ENCODE data around the gene CYBC1.

Gene CYBC1

DNA sequence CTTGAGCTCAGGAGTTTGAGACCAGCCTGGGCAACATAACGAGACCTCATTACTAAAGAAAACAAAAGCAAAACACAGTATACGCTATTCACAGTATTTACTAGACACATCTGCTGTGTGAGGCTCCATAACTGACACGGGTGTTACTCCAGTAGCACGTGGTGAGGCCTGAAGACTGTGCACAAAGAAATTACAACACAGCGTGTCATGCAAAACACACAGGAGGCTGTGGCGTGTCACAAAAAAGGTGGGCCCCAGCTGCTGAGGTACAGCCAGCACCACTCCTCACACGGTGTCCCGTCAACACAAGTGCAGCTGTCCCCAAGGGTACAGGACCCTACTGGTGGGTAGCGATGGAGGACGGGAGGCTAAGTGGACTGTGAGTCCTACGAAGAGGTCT lies 2.7 kb downstream of the CYBC1 start:
- DNase-seq (ENCODE audit: low spot score), result no peak

DNA sequence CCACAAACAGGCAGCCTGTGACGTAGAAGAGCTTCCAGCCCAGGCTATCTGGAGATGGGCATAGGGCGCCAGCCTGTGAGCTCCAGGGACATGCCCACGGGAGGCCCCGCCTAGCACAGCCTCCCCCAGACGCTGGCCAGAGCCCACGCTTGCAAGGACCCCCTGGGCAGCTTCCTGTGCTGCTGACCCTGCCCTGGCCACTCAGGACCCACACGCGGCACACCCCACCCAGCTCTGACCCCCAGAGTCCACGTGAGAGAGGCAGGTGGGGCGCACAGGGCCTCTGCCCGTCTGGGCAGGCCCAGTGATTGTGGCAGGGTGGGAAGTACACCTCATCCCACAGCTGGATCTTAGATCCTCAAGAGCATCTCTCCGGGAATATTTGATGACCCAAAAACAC lies 3.9 kb downstream of the CYBC1 start:
- DNase-seq (ENCODE audit: low spot score), result no peak

- no peak for DNase-seq (ENCODE audit: low spot score)
These were observed 4.4 kb downstream of the CYBC1 start for GRCh38 chr17:82446124-82446523.

- DNase-seq (ENCODE audit: low spot score), result no peak
These were observed 5.0 kb downstream of the CYBC1 start for GRCh38 chr17:82445542-82445941.

GRCh38 chr17:82444941-82445521 lies 5.5 kb downstream of the CYBC1 start:
- DNase-seq (ENCODE audit: low spot score), result no peak

- DNase-seq (ENCODE audit: low spot score), result no peak
These were observed 6.2 kb downstream of the CYBC1 start for GRCh38 chr17:82444284-82444893.

DNA sequence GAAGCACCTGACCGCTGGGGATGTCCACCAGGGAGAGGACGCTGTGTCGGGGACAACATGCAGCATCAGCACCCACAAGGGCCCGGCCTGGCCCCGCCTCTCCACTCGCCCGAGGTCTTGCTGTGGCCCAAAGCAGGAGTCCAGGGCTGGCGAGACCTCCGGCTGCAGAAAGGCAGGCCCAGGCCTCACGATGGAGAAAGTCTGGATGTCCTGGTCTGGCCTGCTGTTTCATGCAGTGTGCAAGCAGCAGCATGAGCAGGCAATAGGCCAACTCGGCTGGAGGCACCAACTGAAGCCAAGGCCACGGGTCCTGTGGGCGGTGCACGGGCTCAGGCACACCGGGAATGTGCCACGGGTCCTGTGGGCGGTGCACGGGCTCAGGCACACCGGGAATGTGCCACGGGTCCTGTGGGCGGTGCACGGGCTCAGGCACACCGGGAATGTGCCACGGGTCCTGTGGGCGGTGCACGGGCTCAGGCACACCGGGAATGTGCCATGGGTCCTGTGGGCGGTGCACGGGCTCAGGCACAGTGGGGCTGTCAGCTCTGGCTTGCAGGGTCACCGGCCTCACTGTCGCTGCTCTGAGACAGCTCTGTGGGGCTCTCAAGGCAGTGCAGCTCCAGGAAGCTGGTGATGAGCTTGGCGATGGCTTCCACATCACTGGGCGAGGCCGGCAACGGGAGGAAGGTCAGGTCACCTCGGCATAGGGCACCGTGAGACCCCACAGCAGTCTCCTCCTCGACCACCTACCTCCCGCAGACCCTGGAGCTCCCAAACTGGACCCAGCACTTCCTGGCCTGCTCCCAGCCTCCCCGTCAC lies 6.9 kb downstream of the CYBC1 start:
- no peak for DNase-seq (ENCODE audit: low spot score)

- DNase-seq (ENCODE audit: low spot score), result no peak
These were observed 7.7 kb downstream of the CYBC1 start for GRCh38 chr17:82442643-82443464.

DNA sequence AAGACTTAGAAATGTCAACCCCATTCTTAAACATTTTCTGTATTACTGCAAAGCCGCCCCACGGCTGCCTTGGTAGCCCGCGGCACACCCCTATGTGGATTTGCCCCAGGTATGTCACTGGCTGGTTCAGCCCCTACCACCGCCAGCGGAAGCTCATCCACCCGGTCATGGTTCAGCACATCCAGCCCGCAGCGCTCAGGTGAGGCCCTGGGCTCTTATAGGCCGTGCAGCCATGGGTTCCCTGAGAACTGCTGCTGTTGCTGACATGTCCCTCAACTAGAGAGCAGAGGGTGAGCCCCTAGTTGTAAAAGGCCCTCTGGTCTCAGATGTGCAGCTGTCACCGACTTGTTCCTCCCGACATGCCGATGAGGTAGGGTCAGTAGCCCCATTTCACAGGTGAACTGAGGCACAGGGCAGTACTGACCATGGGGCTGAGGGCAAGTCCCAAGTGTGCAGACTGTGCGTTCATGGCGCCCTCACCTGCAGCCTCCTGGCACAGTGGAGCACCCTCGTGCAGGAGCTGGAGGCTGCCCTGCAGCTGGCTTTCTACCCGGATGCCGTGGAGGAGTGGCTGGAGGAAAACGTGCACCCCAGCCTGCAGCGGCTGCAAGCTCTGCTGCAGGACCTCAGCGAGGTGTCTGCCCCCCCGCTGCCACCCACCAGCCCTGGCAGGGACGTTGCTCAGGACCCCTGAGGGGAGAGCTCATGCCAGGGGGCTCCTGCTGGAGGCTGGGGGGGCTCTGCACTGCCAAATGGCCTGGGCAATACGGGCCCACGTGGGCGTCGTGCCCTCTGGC lies 8.7 kb downstream of the CYBC1 start:
- no peak for DNase-seq (ENCODE audit: low spot score)

DNA sequence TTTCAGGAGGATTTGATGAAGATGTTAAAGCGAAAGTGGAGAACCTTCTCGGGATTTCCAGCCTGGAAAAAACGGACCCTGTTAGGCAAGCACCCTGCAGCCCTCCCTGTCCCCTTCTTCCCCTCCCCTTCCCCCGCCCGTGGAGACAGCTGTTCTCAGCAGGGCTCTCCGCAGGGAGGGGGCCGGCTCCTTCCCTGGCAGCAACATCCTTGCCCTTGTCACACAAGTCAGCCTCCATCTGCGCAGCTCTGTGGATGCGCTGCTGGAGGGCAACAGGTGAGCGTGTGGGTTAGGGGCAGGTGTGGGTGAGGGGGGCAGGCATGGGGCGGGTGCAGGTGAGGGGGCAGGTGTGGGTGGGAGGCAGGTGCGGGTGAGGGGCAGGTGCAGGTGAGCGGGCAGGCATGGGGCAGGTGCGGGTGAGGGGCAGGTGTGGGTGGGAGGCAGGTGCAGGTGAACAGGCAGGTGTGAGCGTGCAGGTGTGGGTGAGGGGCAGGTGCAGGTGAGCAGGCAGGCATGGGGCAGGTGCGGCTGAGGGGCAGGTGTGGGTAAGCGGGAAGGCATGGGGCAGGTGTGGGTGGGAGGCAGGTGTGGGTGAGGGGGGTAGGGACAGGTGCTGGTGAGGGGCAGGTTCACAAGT lies 9.4 kb downstream of the CYBC1 start:
- no peak for DNase-seq (ENCODE audit: low spot score)

DNA sequence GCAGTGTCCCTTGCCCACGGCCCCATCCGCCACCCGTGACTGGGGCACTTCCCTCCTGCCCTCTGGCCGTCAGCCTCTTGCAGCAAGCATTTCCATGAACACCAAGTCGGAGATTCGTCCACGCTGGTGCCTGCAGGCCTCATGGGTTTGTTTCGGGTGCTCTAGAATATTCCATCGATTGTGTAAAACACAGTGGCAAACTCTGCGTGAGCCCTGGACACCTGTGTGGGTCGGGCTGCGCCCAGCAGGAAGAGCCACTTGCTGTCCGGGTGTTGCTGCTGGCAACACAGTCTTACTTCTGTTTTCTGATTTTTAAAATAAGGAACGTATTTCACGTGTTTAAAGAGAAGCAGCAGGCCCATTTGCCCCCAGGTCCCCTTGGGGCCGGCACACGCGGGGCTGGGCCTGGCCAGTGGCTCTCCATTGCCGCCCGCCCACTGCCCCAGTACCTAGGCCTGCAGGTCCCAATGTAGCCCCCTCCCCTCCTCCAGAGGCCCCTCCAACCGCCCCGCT lies 10.0 kb downstream of the CYBC1 start:
- DNase-seq (ENCODE audit: low spot score), result no peak

GRCh38 chr17:82439829-82440365 lies 10.7 kb downstream of the CYBC1 start:
- no peak for DNase-seq (ENCODE audit: low spot score)

DNA sequence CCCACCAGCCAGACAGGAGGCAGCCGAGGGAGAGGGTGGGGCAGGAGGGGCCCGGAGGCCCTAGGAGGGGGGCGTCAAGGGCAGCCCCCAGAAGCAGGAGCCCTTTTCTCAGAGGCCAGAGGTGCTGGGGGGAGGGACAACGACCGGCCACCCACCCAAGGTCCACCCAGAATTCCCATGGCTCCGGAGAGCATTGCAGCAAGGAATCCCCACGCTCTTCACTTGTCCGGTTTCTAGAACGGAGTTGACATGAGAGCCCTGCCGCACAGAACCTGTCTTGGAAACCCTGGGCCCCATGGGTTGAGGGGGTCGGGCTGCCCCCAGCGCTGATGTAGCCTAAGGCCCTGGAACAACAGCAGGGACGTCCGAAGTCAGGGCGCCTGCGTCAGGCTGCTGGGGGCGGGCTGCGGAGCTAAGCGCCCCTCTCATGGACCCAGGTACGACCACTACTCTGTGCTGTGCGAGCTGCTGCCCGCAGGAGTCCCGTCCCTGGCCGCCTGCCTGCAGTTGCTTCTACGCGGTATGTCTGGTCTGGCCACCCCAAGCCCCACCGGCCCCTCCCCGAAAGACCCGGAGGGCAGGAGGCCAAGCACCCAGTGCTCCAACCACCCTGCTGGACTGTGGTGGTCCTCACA lies 11.2 kb downstream of the CYBC1 start:
- DNase-seq (ENCODE audit: low spot score), result no peak

- DNase-seq (ENCODE audit: low spot score), result no peak
These were observed 12.0 kb downstream of the CYBC1 start for GRCh38 chr17:82438401-82439193.

DNA sequence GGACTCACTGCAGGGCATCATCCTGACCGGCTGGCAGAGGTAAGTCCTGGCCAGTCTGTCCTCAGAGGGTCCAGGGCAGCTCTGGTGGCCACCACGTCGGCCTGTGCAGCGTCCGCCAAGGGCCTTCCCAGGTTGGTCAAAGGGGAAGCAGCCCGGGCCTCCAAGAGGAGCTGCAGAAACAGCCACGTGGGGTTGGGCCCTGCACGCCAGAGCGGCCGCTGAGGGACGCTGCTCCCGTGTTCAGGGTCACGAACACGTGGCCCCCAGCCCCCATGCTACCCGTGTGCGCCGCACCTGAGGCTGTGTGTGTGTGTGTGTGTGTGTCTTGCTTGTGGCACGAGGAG lies 13.3 kb downstream of the CYBC1 start:
- DNase-seq (ENCODE audit: low spot score), result no peak

DNA sequence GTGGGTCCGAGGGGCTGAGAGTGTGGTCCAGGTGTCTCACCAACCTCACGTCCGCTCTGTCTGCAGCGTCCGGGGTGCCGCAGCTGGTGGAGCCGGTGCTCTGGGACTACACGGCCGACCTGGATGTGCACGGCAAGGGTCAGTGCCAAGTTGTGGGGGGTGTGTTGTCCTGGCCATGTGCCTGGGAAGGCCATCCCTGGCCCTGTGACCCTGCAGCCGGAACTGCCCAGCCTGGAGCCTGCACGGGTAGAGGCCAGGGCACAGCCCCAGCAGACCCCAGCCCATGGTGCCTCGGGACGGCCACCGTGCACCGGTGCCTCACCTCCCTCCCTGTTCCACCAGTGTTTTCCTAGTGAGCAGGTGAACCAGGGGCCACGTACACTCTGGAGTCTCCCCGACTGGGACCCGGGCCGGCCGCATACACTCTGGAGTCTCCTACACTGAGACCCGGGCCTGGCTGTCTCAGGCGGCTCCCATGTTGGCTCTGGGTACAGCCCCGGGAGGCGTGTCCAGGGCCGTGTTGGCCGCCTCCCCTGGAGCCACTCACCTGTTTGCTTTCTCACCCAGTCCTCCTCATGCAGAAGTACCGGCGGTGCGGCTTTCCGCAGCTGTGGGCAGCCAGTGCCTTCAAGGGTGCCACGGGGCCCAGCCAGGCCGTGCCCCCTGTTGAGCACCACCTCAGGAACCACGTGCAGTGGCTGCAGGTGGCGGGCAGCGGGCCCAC lies 13.8 kb downstream of the CYBC1 start:
- no peak for DNase-seq (ENCODE audit: low spot score)

- no peak for DNase-seq (ENCODE audit: low spot score)
These were observed 14.7 kb downstream of the CYBC1 start for GRCh38 chr17:82435601-82436583.

DNA sequence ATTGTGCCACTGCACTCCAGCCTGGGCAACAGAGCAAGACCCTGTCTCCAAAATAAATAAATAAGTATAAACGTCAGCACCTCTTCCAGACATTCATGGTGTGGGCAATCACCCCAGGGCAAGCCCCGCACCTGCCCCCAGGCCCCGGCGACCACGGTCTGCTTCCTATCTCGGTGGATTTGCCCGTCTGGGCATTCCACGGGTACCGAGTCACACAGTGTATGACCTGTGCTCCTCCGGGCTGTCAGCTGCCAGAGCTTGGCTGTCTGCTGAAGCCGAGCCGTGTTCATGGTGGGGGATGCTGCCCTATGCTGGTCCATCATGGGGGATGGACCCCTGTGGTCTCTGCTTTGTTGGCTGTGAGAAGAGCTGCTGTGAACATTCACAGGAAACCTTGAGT lies 15.4 kb downstream of the CYBC1 start:
- DNase-seq (ENCODE audit: low spot score), result no peak
